ENCODE results near the gene PIK3R2. TPM values are rescaled to one million over a fixed set of nuclear protein-coding genes. Genes with fewer than 3 reads are reported as not detected.

PIK3R2 gene
- polyA plus RNA-seq, 1 donor from 2014 or later, result 14.8 TPM

DNA sequence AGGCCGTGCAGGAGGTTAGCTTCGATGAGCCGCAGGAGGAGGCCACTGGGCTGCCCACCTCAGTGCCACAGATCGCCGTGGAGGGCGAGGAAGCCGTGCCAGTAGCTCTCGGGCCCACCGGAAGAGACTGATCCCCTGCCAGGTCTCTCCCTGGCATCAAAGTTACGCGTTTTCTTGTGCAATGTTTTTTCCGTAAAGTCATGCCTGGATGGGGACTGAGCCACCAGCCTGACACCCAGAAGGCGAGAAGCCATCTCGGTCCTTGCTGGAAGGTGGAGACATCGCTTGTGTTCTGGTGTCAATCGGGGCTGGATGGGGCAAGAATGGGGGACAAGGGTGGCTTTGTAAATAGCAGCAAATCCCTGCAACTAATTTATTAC lies 3.4 kb upstream of the PIK3R2 start:
- no peak overlapping the region for H3K4me2 ChIP-seq (ENCODE audit: low read length)
- H3K27ac ChIP-seq (ENCODE audit: low read length), result no peak overlapping the region
- no peaks in the 10 kb centered on the region for H4K20me1 ChIP-seq (ENCODE audit: insufficient read depth)
- H3K9me3 ChIP-seq (ENCODE audit: low read length), result no peaks in the 10 kb centered on the region
- H3K36me3 ChIP-seq (ENCODE audit: insufficient read depth, low read length), result no peaks in the 10 kb centered on the region
- H3K9me2 ChIP-seq (ENCODE audit: insufficient read depth, low read length), result no peaks in the 10 kb centered on the region
- no peaks in the 10 kb centered on the region for H3K27me3 ChIP-seq (ENCODE audit: insufficient read depth, low read depth, low read length)
- no peaks in the 10 kb centered on the region for H3K79me2 ChIP-seq (replicated peaks; ENCODE audit: insufficient read depth, low read length)
- H3K4me3 ChIP-seq (ENCODE audit: low read length), result no peak overlapping the region
- TF ChIP-seq SMC3 (conservative IDR thresholded peaks at IDR 0.05; ENCODE audit: poor library complexity) (no peak), RAD21 (conservative IDR thresholded peaks at IDR 0.05) (no peak), POLR2AphosphoS5 (IDR thresholded peaks at IDR 0.05) (no peak), TAF1 (IDR thresholded peaks at IDR 0.05; ENCODE audit: low read depth) (no peak), MXI1 (conservative IDR thresholded peaks at IDR 0.05; ENCODE audit: poor library complexity, severe bottlenecking) (no peak), EZH2 (IDR thresholded peaks at IDR 0.05; ENCODE audit: borderline replicate concordance, insufficient read depth, low read length, poor library complexity, severe bottlenecking) (no peak), EP300 (conservative IDR thresholded peaks at IDR 0.05; ENCODE audit: poor library complexity, severe bottlenecking) (no peak)
- TF ChIP-seq, protein P1, sequence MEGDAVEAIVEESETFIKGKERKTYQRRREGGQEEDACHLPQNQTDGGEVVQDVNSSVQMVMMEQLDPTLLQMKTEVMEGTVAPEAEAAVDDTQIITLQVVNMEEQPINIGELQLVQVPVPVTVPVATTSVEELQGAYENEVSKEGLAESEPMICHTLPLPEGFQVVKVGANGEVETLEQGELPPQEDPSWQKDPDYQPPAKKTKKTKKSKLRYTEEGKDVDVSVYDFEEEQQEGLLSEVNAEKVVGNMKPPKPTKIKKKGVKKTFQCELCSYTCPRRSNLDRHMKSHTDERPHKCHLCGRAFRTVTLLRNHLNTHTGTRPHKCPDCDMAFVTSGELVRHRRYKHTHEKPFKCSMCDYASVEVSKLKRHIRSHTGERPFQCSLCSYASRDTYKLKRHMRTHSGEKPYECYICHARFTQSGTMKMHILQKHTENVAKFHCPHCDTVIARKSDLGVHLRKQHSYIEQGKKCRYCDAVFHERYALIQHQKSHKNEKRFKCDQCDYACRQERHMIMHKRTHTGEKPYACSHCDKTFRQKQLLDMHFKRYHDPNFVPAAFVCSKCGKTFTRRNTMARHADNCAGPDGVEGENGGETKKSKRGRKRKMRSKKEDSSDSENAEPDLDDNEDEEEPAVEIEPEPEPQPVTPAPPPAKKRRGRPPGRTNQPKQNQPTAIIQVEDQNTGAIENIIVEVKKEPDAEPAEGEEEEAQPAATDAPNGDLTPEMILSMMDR (IDR thresholded peaks at IDR 0.05; ENCODE audit: poor library complexity, severe bottlenecking), result no peak
- TF ChIP-seq, protein P2, sequence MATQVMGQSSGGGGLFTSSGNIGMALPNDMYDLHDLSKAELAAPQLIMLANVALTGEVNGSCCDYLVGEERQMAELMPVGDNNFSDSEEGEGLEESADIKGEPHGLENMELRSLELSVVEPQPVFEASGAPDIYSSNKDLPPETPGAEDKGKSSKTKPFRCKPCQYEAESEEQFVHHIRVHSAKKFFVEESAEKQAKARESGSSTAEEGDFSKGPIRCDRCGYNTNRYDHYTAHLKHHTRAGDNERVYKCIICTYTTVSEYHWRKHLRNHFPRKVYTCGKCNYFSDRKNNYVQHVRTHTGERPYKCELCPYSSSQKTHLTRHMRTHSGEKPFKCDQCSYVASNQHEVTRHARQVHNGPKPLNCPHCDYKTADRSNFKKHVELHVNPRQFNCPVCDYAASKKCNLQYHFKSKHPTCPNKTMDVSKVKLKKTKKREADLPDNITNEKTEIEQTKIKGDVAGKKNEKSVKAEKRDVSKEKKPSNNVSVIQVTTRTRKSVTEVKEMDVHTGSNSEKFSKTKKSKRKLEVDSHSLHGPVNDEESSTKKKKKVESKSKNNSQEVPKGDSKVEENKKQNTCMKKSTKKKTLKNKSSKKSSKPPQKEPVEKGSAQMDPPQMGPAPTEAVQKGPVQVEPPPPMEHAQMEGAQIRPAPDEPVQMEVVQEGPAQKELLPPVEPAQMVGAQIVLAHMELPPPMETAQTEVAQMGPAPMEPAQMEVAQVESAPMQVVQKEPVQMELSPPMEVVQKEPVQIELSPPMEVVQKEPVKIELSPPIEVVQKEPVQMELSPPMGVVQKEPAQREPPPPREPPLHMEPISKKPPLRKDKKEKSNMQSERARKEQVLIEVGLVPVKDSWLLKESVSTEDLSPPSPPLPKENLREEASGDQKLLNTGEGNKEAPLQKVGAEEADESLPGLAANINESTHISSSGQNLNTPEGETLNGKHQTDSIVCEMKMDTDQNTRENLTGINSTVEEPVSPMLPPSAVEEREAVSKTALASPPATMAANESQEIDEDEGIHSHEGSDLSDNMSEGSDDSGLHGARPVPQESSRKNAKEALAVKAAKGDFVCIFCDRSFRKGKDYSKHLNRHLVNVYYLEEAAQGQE (IDR thresholded peaks at IDR 0.05; ENCODE audit: borderline replicate concordance), result no peak
- no peak overlapping the region for H3K9ac ChIP-seq (ENCODE audit: low read length)
- H3F3A ChIP-seq (ENCODE audit: insufficient read depth, low read length, poor library complexity, severe bottlenecking), result no peaks in the 10 kb centered on the region
- no peak overlapping the region for H2AFZ ChIP-seq (ENCODE audit: low read depth, low read length)

DNA sequence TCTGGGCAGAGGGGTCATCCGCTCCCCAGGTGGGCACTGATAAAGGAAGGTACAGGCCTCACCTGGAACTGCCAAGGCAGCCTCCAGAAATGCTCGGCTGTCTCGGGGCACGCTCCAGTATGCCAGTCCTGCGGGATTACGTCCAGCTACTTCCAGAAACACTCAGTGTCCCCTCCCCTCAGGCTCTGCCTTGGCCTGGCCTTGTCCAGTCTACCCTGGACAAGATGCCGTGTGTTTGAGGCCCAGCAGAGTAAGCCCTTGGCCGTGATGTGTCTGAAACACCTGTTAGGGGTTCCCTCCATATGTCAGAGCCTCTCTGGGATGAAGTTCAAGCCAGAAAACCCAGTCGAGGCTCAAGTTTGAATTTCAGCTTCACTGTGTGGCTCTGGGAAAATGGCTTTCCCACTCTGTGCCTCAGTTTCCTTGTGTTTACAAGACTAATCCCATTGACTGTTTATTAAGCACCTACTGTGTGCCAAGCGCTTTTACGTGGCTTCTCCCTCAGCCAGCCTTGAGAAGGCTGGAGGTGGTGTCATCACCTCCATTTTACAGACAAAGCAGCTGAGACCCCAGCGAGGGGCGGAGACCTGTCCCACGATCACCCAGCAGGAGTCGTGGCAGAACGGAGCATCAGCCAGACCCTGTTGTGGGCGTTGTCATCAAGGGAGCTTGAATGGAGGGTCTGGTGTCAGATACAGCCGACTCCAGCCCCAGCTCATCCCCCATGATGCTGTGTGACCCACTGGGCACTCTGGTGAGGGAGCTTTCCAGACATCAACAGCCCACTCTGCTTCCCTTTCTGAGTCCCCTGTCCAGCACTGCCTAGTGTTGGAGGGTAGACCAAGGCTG lies 2.0 kb upstream of the PIK3R2 start:
- no peak overlapping the region for H2AFZ ChIP-seq (ENCODE audit: low read depth, low read length)
- H3K79me2 ChIP-seq (replicated peaks; ENCODE audit: insufficient read depth, low read length), result peaks cover 5% of the 10 kb centered on the region
- H3K36me3 ChIP-seq (ENCODE audit: insufficient read depth, low read length), result no peaks in the 10 kb centered on the region
- H3K4me3 ChIP-seq (ENCODE audit: low read length), result no peak overlapping the region
- H3K9me2 ChIP-seq (ENCODE audit: insufficient read depth, low read length), result no peaks in the 10 kb centered on the region
- H3K4me2 ChIP-seq (ENCODE audit: low read length), result no peak overlapping the region
- H4K20me1 ChIP-seq (ENCODE audit: insufficient read depth), result no peaks in the 10 kb centered on the region
- H3K9ac ChIP-seq (ENCODE audit: low read length), result no peak overlapping the region
- TF ChIP-seq, protein P1 (IDR thresholded peaks at IDR 0.05; ENCODE audit: poor library complexity, severe bottlenecking), result no peak
- TF ChIP-seq TAF1 (IDR thresholded peaks at IDR 0.05; ENCODE audit: low read depth), result no peak
- TF ChIP-seq POLR2AphosphoS5 (IDR thresholded peaks at IDR 0.05), result no peak
- TF ChIP-seq MXI1 (conservative IDR thresholded peaks at IDR 0.05; ENCODE audit: poor library complexity, severe bottlenecking), result no peak
- no peak for TF ChIP-seq EZH2 (IDR thresholded peaks at IDR 0.05; ENCODE audit: borderline replicate concordance, insufficient read depth, low read length, poor library complexity, severe bottlenecking)
- TF ChIP-seq SMC3 (conservative IDR thresholded peaks at IDR 0.05; ENCODE audit: poor library complexity), result no peak
- no peak for TF ChIP-seq EP300 (conservative IDR thresholded peaks at IDR 0.05; ENCODE audit: poor library complexity, severe bottlenecking)
- TF ChIP-seq, protein P2 (IDR thresholded peaks at IDR 0.05; ENCODE audit: borderline replicate concordance), result no peak
- TF ChIP-seq RAD21 (conservative IDR thresholded peaks at IDR 0.05), result no peak
- H3F3A ChIP-seq (ENCODE audit: insufficient read depth, low read length, poor library complexity, severe bottlenecking), result no peaks in the 10 kb centered on the region
- H3K27ac ChIP-seq (ENCODE audit: low read length), result no peak overlapping the region
- no peaks in the 10 kb centered on the region for H3K27me3 ChIP-seq (ENCODE audit: insufficient read depth, low read depth, low read length)
- no peaks in the 10 kb centered on the region for H3K9me3 ChIP-seq (ENCODE audit: low read length)

Data from neural cell (in vitro differentiated cells).